ENCODE results near the gene TMEM87B.

TMEM87B gene

DNA sequence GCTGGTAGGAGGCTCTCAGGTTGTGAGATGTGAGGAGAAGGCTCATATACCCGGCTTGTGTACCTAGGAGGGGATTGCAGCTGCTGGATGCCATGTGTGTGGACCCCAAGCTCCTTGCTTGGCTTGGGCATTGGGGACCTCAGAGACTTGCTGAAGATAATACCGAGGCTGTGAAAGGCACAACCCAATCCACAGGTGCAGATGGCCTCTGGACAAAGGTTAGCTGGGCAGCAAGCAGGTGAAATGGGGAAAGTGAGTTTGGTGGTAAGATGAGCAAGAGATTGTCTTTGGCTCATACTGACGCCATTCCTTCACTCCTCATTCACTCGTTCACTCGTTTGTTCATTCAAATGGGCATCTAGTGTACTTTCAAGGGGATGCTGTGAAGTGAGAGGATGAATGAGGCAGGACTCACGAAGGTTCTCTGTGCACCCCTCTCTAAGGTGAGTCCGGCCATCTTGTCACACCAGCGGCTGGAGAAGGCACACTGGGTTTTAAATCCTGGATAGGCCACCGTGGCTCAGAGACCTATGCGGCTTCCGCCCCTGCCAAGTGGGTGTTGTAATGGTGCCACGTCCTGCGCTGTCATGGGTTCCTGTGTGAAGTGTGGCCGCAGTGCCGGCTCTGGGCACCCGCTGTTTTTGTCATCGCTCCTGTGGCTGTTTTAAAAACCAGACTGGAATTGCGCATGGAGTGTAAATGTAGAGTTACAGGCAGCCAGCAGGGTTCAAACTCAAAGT lies 96.8 kb downstream of the TMEM87B start:
- no peak for DNase-seq

DNA sequence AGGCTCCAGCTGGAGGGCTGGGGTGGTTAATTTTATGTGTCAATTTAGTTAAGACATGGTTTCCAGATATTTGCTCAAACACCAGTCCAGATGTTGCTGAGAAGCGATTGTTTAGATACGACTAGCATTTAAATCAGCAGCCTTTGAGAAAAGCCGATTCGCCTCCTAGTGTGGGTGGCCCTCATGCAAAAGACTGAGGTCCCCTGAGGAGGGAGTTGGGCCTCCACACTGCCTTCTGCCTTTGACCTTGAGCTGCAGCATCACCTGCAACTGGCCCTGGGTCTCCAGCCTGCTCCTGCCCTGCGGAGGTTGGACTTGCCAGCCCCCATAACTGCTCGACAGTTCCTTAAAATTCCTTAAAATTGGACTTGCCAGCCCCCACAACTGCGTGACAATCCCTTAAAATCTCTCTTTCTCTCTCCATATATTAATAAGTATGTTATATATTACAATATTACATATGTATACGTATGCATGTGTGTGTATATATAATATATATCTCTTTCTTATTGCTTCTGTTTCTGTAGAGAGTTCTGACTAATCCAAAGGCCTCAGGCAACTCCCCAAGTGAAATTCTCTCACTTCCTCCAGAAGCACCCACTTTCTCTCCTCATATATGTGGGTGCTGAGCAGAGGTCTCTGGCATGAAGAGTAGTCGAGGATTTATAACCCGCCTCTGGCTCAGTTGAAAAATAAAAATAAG lies 97.6 kb downstream of the TMEM87B start:
- peak in 1 of 2 donors; percentile 28 for DNase-seq

DNA sequence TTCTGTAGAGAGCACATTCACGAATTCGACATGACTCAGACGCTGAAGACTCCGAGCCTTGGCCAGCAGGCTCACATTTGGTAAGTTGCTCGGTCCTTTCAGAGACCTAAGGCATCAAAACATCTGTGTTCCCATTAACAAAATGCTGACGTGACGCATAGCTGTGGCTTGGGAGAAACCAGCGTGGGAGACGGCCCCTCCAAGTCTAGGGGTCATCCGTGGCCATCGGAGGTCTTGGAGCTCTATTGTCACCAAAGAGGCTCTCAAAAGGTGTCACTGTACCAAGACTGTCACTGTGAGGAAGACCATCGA lies 98.1 kb downstream of the TMEM87B start:
- DNase-seq: no peak

DNA sequence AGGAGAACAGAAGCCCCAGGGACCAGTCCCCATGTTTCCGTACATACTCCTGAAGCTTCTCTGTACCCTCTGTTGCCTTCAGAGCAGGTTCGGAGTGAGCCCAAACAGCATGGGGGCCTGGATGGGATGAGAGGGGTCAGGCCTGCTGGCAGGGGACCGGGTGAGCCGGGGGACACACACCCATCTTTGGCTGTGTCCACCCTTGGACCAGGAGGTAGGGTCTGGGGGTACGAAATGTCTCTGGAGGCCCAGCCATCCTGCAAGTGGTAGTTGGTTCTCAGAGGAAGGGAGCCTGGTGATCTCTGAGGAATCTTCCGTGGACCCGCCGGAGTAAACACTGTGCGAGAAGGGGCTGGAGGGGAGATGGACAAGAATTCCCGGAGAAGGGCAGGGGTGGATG lies 98.4 kb downstream of the TMEM87B start:
- no peak for DNase-seq

DNA sequence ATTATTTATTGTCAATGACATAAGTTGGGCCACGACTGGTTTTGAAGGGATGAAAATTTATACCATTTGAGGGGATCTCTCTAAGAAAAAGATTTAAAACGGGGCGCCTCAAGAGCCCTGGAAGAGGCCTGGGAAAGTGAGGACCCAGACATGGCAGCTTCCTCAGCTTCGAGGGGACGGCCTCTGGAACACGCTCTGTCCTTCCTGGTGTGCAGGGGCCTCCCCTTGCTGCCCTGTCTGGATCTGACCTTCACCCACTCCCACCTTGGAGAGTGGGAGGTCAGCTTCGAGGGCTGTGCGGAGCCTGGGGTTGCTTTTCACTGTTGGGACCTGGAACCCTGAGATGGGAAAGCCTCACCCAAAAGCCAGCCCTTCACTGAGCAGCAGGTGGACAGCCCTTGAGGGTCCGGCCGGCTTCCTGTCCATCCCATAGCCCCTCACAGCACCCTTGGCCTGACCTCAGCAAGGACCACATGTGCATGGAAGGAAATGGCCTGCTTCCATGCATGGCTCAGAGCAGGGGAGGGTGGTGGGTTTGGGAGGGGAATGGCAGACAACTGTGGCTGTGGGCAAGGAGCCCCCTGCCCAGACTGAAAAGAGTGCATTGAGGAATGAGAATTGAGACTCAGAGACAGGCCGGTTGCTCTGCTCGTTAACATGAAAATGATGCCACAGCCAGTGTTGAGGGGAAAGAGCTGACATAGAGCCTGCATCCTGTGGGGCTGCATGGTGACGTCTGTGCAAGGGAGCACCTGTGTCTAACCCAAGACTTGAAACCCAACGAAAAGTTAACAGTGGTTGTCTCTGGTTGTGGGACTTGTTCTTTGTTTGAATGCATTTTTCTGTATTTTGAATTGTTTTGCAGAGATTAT lies 99.4 kb downstream of the TMEM87B start:
- no peak for DNase-seq

DNA sequence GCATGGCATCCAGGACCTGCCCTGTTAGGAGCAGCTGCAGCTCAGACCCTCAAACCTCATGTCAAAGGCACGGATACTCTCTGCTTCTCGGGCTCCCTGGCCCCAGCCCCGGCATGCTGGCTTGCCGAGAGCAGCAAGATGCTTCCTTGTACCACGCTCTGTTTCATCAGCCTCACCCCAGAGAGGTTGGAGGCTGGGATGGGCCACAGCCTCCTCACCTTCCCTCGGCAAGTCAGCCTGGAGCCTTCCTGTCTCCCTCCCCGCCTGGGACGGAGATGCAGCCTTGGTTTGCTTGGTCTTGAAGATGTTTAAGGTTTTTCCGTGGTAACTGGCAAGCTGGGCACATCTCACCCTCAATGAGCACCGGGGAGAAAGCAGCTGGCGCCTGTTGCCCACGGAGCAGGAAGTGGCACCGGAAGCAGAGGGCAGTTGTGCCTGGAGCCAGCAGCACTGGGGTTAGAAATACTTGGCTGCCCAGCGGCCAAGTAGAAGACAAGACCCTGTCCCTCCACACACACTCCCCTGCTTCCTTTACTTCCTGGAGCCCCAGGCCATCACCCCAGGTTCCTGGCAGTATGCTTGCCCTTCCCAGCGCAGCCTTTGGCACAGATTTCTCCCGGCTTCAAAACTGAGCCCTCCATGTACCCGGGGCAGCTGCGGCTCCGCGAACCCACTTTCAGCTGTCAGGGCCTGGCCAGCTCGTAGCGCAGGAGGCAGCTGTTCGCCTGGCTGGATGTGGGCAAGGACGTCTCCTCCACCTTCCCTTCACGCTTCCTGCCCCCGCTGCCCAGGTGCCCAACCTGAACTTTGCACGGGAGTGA lies 100.5 kb downstream of the TMEM87B start:
- DNase-seq: peak; percentile 4 to 26

DNA sequence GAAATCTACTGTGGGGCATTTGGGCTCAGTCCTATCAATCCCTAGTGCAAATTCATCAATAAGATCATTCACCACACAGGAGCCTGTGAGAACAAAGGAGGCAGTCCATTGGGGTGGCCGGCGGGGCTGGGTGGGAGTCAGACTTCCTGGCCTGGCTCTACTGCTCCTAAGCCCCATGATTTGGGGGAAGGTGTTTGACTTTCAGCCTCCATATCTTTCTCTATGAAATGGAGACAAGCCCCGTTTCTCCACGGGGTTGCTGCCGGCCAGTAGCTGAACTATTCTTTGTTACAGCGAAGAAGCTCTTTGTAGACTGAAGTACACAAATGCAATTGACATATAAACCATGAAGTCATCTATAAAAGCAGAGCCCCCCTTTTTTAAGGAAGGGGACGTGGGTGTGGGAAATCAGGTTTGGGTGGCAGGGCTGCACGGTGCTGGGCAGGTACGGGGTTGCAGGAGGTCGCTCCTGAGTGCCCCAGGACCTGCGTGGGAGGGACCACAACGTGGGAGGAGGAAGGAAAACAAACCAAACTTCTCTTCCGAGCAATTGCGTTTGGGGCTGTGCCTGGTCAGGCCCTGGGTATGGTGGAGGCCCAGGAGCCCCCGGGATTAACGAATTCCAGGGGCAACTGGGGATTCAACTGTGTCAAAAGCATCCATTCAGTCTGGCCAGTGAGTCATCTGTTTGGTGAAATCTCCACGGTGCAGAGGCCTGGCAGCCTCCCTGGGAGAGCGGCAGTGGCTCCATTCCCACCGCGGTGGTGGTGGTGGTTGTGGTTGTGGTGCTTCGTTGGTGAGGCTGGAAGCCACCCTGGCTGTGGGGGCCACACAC lies 101.3 kb downstream of the TMEM87B start:
- peak in 1 of 2 donors; percentile 16 for DNase-seq

DNA sequence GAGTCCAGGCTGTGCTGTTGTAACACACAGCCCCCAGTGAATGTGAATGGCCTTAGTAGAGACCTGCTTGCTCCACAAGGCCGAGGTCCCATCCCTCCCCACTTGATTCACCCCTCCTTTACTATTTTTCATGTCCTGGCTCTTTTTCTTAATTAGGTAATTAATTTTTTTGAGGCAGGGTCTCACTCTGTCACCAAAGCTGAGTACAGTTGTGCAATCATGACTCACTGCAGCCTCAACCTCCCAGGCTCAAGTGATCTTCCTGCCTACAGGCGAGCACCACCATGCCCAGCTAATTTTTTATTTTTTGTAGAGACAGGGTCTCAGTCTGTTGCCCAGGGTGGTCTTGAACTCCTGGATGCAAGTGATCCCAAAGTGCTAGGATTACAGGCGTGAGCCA lies 102.4 kb downstream of the TMEM87B start:
- peak; percentile 3 to 62 for DNase-seq

DNA sequence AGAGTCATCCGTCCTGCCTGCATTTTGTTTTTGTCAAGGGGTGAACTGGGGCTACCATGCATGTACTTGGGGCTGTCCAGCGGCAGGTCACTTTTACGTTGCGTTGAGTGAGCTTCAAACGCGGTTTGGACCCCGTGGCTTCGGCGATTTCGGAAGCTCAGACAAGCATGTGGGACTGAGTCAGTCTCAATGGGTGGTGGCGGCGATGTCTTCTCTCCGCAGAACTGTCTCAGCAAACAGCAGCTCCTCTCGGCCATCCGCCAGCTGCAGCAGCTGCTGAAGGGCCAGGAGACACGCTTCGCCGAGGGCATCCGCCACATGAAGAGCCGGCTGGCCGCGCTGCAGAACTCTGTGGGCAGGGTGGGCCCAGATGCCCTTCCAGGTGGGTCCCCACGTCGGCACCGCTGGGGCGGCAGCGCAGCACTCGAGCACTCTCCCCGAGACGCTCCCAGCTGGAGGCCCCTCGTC lies 104.4 kb downstream of the TMEM87B start:
- no peak for DNase-seq

DNA sequence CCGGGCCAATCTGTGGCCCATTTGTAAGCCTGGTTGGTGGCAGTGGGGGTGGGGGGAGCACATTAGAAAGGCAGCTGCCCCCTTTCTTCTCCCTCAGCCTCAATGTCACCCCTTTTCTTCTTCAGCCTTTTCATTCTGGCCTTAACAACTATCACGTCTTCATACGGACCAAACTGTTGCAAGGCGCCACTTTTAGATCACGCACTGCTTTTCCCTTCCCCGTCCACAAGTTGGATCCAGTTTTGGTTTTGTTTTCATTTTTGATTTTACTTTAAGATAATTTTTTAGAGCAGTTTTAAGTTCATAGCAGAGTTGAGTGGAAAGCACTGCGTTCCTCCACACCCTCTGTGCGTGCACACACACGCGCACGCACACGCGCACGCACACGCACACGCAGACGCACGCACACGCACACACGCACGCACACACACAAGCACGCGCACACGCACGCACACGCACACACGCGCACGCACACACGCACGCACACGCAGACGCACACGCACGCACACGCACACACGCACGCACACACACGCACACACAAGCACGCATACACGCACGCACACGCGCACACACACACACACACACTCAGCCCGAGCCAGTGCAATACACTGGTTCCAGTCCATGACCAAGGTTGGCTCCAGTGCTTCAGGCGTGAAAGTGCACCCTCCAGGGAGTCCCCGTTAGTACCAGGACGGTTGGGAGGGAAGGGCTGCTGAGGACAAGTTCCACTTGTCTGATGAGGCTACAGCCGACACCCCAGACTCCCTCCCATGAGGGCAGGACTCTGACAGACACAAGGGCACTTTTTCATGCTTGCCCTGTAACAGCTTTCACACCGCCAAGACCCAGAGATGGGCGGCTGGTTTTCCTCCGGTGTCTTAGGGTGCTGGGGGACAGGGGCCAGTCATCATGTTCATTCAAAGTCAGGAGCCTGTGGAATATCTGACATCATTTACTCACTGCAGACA lies 105.5 kb downstream of the TMEM87B start:
- no peak for DNase-seq

DNA sequence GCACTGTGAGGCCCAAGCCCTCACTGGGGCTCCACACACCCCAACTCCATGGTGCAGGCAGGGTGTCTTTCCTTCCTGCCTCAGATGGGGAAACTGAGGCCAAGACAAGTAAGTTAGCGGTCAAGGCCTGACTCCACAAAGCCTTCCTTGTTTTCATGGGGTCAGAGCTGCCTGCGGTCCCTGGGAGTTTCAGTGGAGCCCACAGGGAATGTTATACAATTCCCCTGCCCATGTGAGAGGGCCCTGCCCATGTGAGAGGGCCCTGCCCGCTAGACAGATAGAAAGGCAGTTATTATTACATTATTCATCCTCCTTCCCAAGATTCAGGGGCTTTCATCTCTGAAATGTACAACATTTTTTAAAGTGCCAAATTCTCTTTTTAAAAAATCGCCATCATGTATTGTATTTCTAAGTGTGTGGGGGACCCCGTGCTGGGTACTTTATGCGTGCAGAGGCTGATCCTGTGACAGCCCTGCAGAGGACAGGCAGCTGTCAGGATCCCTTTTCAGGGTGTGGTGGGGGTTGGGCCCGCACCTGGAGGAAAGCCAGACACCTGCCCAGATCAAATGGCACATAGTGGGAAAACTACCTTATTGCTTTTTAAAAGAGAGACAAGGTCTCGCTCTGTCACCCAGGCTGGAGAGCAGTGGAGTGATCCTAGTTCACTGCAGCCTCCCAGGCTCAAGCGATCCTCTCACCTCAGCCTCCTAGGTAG lies 106.5 kb downstream of the TMEM87B start:
- no peak for DNase-seq

DNA sequence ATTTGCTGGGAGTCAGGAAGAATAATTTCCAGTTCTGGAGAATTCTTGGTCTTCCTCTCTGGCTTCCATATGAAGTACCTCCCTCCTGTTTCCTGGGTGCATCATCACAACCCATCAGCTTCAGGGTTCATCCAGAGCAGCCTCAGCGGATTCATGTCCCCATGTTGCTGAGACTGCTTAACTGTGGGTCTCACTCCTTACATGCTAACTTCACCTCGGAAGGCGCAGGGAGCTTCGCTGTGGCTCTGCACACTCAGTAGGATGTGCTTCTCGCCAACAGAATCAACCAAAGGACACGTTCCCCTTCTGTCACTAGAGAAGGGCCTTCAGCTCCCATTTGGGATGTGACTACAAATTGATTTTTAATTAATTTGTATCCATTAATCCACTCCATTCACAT lies 107.3 kb downstream of the TMEM87B start:
- no peak for DNase-seq

DNA sequence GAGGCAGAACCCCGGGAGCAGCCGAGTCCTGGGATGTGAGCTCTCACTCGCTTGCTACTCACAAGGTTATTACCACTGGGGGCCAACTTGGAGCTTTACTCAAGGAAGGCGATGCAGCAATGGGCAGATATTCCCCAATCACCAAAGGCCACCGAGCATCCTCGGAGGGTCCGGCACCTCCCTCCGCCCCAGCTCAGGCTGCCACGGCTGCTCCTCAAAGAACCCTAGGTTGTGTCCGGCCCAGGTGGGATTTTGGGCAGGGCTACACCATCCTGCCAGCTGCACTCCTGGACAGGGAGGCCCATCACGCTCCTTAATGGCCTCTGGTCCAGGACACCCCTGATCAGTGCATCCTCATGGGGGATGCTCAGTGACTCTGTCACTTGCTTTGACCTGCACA lies 107.9 kb downstream of the TMEM87B start:
- DNase-seq: no peak

DNA sequence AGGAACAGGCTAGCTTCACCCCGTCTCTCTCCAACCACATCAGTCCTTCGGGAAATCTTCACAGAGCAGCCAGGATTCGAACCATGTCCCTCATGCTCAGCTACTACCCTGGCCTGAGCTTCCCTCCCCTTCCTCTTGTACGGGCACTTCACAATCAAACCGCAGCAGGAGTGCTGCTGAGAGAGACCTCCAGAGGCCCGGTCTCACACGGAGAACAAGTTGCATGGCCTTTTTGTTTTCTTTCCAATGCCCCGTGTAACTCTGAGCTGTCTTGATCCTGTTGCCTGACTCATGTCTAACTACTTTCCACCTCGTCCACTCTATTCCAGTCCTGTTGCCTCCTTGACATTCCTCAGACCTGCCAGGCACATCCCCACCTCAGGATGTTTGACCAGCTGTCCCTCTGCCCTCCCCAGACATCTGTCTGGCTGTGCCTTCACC lies 108.5 kb downstream of the TMEM87B start:
- DNase-seq: no peak

DNA sequence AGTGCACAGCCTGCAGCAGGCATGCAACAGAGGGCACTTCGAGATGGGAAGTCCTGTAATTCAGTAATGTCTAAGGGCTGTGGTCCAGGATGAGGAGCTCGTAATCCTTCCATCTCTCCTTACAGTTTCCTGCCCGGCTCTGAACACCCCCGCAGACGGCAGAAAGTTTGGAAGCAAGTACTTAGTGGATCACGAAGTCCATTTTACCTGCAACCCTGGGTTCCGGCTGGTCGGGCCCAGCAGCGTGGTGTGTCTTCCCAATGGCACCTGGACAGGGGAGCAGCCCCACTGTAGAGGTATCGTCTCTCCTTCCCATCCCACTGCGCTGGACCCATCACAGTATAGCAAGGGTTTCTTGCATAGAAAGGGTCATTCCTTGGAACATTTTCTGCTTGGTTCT lies 109.8 kb downstream of the TMEM87B start:
- DNase-seq: no peak

DNA sequence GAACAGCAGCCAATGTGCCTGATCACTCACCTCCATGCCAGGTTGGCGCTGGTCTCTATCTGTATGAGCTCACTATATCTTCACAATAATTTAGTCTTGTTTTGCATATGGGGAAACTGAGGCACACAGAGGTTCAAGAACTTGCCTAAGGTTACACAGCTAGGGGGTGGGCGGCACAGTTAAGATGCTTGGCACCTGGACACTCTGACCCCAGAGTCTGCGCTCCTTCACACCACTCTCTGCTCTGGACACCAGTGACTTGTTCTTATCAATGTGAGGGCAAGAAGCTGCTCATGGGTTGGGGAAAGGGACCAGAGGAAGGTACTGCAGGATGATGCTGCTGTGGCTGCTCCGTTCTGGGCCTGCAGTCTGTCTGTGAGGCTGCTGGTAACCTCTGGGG lies 110.2 kb downstream of the TMEM87B start:
- no peak for DNase-seq

DNA sequence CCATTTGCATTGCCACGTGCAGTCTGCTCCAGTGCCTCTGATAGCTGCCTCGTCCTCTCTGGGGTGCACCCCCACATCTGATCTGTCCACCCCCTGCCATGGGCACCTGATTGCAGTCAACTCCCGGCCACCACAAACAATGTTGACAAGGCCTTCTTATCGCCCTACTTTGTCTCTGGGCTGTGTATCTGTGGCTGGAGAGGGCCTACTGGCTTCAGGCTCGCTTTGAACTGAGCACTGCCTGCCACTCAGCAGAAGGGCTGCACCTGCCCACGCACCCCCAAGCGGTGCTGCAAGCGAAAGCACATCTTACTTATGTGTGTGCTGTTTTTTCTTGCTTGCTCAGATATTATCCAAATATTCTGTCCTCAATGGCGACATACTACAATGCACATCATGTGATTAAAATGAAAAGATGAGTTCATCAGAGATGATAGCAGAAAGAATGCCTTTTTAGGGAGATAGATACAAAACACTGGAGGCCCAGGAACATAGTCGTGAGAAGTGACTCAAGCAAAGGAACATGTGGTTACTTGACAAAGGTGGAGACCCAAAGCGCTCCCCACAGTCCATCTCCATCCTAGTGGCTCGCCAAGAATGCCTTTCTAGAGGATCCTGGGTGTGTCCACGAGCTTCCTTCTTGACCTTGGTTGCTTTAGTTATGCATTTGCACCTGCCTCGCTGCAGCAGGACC lies 111.9 kb downstream of the TMEM87B start:
- no peak for DNase-seq

DNA sequence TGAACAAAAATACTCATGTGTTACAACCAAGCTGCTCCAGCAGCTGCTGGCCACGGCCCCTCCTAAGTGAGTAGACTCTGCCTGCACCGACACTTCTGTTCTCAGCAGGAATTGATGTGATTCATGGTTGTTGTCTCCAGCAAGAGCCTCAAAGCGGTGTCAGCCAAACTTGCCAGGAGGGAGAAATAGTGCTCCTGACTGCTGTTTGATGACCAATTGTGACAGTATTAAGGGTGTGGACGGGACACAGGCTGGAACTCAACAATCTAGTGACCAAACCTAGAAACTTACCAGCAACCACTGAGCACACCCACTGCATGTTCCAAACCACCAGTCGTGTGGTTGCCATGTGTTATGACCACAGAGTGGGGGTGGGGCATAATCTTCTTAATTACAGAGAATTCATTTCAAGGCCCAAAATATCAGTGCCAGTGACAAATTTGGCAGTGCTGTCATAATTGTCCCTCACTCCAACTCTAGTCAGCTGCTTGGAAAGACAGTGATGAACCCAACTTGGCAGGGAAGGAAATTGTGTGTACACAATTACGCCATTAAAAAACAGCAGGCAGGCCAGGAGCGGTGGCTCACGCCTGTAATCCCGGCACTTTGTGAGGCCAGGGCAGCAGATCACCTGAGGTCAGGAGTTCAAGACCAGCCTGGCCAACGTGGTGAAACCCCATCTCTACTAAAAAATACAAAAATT lies 113.5 kb downstream of the TMEM87B start:
- DNase-seq: no peak

All from inflammatory macrophage (primary cell).